NOMO-1 treated with DMSO at 0.1 percent for 48 hours (cell line): Measurements from ENCODE around the gene NDP.
A peak's percentile ranks its signal among the peaks of the same experiment; 100 is the strongest.

Experiments
- DNase-seq: peaks from one replicate; lab custom pipeline; 2025; ENCODE audit not compliant: unreplicated experiment; lab: John Stamatoyannopoulos, UW

Gene NDP

GRCh38 chrX:43973249-43974099 lies at the start of gene NDP:
NDP (minus strand) TSS chrX:43973390; CDS start chrX:43958645, 14,745 bp downstream.
- no peak for DNase-seq

- no peak for DNase-seq
Measured at GRCh38 chrX:44022964-44023363, 49.8 kb upstream of the NDP start.

GRCh38 chrX:44020693-44021092 lies 47.5 kb upstream of the NDP start:
- no peak for DNase-seq

DNA sequence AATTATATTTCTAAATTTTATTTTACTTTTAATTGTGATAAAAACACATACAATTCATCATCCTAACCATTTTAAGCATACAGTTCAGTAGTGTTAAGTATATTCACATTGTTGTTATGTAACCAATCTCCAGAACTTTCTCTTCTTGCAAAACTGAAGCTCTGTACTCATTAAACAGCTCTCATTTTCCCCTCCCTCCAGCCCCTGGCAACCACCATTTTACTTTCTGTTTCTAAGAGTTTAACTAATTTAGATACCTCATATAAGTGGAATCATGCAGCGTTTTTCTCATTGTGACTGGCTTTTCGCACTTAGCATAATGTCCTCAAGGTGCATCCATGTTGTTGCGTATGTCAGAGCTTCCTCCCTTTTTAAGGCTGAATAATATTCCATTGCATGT lies 46.7 kb upstream of the NDP start:
- DNase-seq, result no peak

- DNase-seq, result no peak
Measured at GRCh38 chrX:44017676-44018075, 44.5 kb upstream of the NDP start.

DNA sequence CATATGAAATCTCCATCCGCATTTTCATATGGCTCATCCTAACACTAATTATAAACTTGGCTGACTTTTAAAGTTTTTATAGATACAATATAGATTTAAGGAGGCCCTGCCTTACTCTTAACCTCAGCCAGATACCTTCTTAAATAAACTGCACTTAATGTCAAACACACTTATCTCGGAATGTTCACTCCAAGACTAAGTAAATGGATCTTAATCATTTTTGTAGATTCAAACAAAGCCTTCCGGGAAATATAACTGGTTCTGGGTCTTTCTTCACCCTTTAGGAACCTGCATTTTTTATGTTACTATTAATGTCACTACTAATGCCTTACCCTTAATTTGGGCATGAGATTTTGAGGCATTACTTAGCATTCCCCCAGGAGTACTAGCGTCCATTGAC lies 43.7 kb upstream of the NDP start:
- DNase-seq, result no peak

- DNase-seq, result peak; percentile 90
Measured at GRCh38 chrX:44012484-44013096, 39.4 kb upstream of the NDP start.

- DNase-seq, result peak; percentile 52
Measured at GRCh38 chrX:44011506-44011905, 38.3 kb upstream of the NDP start.

DNA sequence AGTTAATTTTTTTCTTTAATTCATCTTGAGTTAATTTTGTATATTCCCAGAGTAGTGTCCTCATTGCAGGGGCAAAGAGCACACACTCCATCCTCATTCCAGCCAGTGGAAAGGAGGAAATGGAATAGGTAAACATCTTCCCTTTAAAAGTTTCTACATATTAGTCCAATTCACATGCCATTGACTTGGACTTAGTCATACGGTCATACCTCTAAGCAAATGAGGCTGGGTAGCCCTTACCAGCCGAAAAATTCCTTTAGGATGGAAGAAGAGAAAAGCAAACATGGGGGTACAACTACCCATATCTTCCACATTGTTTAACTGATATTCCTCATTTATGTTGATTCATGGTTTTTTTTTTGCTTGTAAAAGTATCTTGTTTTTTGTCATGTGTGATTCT lies 37.4 kb upstream of the NDP start:
- no peak for DNase-seq

DNA sequence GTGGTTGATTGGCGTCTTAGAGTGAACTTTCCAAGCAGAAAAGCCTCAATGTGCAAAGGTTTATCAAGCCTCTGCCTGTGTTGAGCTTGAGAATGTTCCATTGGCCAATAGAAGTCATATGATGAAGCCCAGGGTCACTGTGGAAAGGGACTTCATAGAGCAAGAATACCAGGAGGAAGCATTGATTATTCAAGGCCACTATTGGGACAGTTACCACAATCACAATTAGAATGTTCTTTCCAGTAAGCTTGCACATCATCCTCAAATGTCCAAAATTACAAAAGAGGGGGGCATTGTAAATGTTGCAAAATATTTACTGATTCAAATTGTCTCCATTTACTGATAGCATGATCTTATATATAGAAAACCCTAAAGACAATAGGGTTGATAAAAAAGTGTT lies 32.9 kb upstream of the NDP start:
- no peak for DNase-seq

DNA sequence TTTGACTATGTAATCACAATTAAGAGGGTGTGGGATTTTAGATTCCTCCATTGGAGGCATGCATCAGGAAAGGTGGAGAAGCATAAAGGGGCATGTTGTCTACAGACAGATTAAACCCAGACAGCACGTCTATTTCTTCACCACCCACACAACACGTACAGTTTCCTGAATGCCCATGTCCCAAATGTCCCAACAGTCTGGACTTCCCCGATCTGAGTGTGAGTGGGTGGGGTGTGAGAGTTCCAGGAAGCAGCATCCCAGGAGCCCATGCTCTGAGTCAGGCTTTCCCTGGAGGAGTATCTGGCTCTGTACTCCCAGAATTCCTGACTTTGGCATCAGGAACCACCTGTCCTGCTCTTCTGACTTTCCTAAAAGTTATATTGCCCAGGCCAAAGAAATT lies 30.8 kb upstream of the NDP start:
- no peak for DNase-seq

- DNase-seq, result no peak
Measured at GRCh38 chrX:44002567-44002966, 29.4 kb upstream of the NDP start.

- no peak for DNase-seq
Measured at GRCh38 chrX:43998374-43998773, 25.2 kb upstream of the NDP start.

- no peak for DNase-seq
Measured at GRCh38 chrX:43996491-43996890, 23.3 kb upstream of the NDP start.

GRCh38 chrX:43986083-43986482 lies 12.9 kb upstream of the NDP start:
- DNase-seq, result no peak

DNA sequence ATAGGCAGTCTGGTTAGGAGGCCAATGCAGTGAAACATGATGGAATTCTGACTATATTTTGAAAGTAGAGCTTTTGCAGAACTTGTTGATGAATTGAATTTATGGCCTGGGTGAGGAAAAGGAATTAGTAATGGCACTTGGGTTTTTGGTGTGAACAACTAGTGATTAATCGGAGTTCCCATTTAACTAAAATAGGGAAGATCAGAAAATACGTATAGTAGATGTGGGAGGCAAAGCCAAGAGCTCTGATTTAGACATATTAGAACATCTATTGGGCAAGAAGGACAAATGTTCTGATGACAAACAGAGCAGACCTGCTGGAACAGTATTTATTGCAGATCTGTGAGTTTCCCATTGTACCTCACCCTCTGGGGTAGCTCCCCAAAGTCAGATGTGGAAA lies 12.3 kb upstream of the NDP start:
- no peak for DNase-seq

DNA sequence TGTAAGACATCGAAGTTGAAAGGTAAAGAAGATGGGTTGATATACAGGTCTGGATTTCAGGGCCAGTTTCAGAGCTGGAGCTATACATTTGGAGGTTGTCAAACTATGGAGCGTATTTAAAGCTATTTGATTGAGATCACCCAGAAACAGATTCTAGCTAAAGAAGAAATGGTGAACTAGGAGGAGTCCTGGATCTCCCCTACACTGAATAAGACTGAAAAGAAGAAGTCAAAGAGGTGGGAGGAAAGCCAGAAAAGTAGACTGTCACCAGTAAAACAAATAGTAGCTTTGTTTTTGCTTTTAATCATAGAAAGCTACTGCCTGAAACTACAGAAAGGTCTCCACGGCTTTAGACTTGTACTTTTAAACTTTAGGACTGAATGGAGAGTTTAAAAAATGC lies 5.0 kb upstream of the NDP start:
- DNase-seq, result no peak

DNA sequence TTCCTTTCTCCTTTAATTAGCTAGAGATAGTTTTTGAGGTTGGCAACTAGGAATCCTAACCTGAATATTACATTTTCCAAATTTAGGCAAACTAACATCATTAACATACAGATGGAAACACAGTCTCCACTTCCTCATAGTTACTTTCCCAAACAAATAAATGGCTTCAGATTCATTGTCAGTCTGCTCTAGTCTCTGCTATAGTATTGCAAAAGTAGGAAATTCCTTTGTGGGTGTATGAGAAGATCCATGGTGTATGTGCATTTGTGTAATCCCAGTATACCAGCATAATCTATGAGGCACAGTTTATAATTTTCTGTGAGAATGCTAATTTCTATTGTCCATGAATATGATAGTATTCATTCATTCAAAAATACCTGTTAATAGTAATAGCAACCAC lies 3.0 kb upstream of the NDP start:
- DNase-seq, result no peak

- DNase-seq, result no peak
Measured at GRCh38 chrX:43975796-43976195, 2.6 kb upstream of the NDP start.

DNA sequence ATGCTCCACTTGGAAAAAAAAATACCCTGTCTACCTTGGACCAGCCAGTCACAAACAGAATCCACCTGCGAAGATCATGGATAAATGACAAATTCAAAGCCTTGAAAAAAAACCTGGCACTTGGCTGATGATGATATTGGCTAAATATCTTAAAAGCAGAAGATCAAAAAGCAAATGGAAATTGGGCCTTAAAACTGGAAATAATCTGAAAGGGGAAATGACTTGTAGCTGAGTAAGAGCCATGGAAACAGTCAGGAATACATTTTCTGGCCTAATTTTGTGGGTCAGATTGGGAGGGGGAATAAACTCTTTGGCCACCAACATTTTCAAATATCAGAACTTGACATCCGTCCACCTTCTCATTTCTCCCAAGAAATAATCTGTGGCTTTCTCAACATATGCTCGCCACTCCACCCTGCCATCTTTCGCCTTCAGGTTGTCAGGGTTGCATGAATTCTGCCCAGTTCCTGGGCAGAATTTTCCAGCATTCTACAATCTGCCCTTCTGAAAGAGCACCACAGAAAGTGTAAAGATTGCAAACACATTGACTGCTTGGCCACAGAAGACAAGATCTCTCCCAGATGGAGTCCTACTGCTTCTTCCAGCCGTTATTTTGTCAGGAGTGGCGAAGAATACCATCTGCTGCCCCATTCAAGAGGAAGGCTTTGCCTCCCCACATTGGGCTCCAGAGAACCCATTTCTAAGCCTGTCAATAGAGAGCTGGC lies 1.7 kb upstream of the NDP start:
- peak; percentile 3 for DNase-seq

DNA sequence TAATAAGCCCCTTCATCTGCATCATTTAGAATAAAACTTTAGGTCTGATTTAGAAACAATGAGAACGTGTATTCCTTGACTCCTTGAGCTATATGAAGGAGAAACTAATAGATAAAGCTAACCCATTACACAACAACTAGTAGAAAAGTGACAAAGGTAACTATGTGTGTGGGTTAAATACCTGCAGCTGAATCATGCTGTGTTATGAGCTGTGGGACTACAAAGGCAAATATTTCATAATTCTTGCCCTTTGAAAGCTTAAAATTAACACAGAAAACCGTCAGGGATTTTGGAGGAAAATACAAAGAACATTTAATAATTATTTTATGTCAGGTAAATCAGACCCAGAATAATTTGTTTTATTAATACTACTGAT lies 898 bp upstream of the NDP start:
- DNase-seq, result no peak
